Testis (tissue), 2 donors: ENCODE results near the gene EMCN.

Experiments
- CTCF ChIP-seq, 3 experiments: fragments of 450-650 bp in 2 of 3; fragments of 200-600 bp in 1 of 3; sonication (generic) in 1 of 3; IDR thresholded peaks; one replicate each; pipeline ENCODE4 v1.5.1; 2016 to 2019; ENCODE audit warnings: antibody characterized with exemption in 3 of 3, mild to moderate bottlenecking in 2 of 3, moderate library complexity in 1 of 3
- POLR2A ChIP-seq: fragments of 450-650 bp; IDR thresholded peaks from one replicate; pipeline ENCODE4 v1.6.1; 2017; ENCODE audit warnings: antibody characterized with exemption, mild to moderate bottlenecking, moderate library complexity

GRCh38 chr4:100357542-100357941, 160.3 kb downstream of the EMCN start:
- no peak for TF ChIP-seq CTCF (IDR thresholded peaks at IDR 0.05)
- no peak for TF ChIP-seq POLR2A
